Measurements from ENCODE around the gene FOXL3. TPM values are rescaled to one million over a fixed set of nuclear protein-coding genes. Genes with fewer than 3 reads are reported as not detected.

FOXL3 gene
- total and polyA plus RNA-seq, 8 donors: not detected

DNA sequence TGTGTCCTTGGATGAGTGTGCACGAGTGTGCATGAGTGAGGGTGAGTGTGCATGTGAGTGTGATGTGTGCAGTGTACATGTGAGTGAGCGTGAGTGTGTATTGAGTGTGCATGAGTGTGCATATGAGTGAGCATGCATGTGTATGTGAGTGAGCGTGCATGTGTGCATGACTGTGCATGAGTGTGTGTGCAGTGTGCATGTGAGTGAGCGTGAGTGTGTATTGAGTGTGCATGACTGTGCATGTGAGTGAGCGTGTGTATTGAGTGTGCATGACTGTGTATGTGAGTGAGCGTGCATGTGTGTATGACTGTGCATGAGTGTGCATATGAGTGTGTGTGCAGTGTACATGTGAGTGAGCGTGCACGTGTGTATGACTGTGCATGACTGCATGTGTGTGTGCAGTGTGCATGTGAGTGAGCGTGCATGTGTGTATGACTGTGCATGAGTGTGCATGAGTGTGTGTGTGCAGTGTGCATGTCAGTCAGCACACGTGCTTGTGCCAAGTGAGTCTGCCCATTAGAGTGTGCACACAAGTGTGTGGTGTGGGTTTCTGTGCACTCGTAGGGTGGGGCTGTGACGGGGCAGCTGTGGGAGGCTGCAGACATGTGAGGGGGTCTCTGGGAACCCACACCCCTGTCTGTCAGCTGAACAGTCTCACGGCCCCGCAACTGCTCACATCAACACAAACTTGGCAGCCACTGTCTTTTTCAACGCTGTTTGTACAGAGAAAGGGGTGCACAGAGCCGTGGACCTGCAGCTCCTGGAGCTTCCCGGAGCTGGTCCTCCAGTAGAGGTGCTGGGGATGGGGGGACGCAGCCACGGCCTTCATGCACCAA is 14.8 kb downstream of the FOXL3 start:
- Histone ChIP-seq H3K4me1 (no peaks in the 10 kb centered on the region), H3K4me3 (no peak overlapping the region), H3K27ac (no peak overlapping the region), H3K36me3 (no peaks in the 10 kb centered on the region), H3K9me3 (peaks cover 0 to 5% (median 2%) of the 10 kb centered on the region in 4 donors), H3K27me3 (peaks cover 0 to 4% (median 0%) of the 10 kb centered on the region in 3 donors)
- intact Hi-C loops (cut with DNase I; ENCODE audit: low total_unique reads): no loop called here
- DNase-seq: no peak
- 81 to 86% (median 82%) methylated on average over 17 to 19 of the region's 19 CpGs for WGBS, 5 donors
- TF ChIP-seq POLR2AphosphoS5 (IDR thresholded peaks at IDR 0.05) (no peak), POLR2A (IDR thresholded peaks at IDR 0.05) (no peak), EP300 (IDR thresholded peaks at IDR 0.05) (no peak)
- TF ChIP-seq, protein P1, sequence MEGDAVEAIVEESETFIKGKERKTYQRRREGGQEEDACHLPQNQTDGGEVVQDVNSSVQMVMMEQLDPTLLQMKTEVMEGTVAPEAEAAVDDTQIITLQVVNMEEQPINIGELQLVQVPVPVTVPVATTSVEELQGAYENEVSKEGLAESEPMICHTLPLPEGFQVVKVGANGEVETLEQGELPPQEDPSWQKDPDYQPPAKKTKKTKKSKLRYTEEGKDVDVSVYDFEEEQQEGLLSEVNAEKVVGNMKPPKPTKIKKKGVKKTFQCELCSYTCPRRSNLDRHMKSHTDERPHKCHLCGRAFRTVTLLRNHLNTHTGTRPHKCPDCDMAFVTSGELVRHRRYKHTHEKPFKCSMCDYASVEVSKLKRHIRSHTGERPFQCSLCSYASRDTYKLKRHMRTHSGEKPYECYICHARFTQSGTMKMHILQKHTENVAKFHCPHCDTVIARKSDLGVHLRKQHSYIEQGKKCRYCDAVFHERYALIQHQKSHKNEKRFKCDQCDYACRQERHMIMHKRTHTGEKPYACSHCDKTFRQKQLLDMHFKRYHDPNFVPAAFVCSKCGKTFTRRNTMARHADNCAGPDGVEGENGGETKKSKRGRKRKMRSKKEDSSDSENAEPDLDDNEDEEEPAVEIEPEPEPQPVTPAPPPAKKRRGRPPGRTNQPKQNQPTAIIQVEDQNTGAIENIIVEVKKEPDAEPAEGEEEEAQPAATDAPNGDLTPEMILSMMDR (IDR thresholded peaks at IDR 0.05): no peak

DNA sequence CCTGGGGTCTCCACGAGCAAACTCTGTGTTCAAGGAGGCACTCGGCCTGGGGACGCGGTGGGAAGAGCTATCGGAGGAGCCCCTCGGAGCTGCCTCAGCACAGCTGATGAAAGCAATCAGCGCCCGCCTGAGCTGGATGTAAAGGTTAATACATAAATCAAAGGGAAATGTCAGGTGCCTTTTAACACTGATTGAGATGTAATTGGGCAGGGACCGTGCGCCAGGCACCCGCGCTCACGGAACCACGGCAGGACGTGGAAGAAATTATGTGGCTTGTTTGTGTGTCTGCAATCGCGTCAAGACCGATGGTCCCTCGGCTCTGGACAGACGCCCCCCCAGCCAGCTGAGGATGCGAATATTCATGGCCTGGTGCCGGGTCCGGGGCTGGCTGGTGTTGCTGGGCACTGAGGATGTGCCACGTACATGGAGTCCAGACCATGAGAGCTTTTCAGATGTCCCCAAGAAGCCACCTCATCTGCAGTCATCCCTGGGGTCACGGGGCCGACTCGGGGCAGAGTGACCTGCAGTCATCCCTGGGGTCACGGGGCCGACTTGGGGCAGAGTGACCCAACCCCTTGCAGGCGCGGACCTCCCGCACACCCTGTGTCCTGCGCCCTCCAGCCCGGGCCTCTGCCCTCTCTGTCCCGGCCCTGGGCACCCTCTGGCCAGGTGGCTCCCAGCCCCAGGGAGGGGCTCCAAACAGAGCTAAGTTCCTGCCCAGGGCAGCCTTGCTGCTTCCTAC is 15.6 kb downstream of the FOXL3 start:
- Histone ChIP-seq H3K27ac (no peak overlapping the region), H3K27me3 (peaks cover 0 to 4% (median 0%) of the 10 kb centered on the region in 3 donors), H3K4me1 (no peaks in the 10 kb centered on the region), H3K36me3 (no peaks in the 10 kb centered on the region), H3K4me3 (no peak overlapping the region), H3K9me3 (peaks cover 0 to 5% (median 2%) of the 10 kb centered on the region in 4 donors)
- TF ChIP-seq POLR2AphosphoS5 (IDR thresholded peaks at IDR 0.05): no peak
- TF ChIP-seq POLR2A (IDR thresholded peaks at IDR 0.05): no peak
- TF ChIP-seq EP300 (IDR thresholded peaks at IDR 0.05): no peak
- TF ChIP-seq, protein P1 (IDR thresholded peaks at IDR 0.05): no peak
- no peak for DNase-seq
- 77 to 88% (median 84%) methylated on average over 26 to 35 of the region's 35 CpGs for WGBS, 5 donors
- intact Hi-C loops (cut with DNase I; ENCODE audit: low total_unique reads): no loop called here

DNA sequence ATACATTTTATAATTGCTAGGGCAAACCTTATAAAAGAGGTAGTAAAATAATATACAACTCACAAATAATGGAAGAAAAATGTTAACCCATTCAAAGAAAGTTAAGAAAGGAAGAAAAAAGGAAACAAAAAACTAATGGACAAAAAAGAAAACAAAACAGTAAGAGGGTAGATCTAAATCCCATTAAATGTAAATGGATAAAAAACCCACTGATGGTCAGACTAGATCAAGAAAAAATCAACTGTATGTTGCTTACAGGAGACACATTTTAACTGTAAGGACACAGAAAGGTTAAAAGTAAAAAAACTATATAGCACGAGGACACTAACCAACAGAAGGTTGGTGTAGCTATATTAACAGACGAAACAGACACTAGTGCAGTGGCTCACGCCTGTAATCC is 18.0 kb downstream of the FOXL3 start:
- TF ChIP-seq POLR2AphosphoS5 (IDR thresholded peaks at IDR 0.05): no peak
- TF ChIP-seq, protein P1 (IDR thresholded peaks at IDR 0.05): no peak
- no peak for TF ChIP-seq EP300 (IDR thresholded peaks at IDR 0.05)
- no peak for TF ChIP-seq POLR2A (IDR thresholded peaks at IDR 0.05)
- H3K36me3 ChIP-seq: no peaks in the 10 kb centered on the region
- WGBS, 5 donors: 59 to 89% (median 71%) methylated on average over 3 of the region's 3 CpGs
- no peak for DNase-seq
- no peaks in the 10 kb centered on the region for H3K4me1 ChIP-seq
- H3K4me3 ChIP-seq: no peak overlapping the region
- intact Hi-C loops (cut with DNase I; ENCODE audit: low total_unique reads): no loop called here
- no peak overlapping the region for H3K27ac ChIP-seq
- H3K9me3 ChIP-seq: peaks cover 0 to 5% (median 2%) of the 10 kb centered on the region in 4 donors
- H3K27me3 ChIP-seq: peaks cover 0 to 9% (median 0%) of the 10 kb centered on the region in 3 donors

DNA sequence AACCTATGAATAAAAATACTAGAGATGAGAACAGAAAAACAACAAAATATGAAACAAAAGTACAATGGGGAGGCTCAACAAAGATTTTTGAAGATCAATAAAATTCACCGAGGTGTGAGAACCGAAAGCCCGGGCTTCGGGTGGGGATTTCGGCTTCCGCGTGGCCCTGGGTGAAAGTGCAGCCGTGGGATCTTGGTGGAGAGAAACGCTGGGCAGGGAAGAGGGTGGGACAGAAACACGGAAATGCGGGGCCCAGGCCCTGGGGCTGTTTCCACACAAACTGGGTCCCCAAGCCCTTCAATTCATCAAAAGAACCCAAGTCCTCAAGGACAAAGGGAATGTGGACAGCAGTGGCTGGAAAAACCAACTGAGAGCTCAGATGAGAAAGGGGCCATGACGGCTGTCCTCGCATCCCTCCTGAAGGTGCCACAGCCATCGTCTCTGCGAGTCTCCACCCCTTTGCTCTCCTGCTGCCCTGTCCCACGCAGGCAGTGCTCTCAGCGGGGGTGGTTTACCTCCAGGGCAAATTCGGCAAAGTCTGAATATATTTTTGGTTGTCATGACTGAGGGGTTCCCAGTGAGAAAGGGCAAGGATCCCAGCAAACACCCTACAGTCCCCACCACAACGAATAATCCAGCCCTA is 19.7 kb downstream of the FOXL3 start:
- H3K36me3 ChIP-seq: no peaks in the 10 kb centered on the region
- no peaks in the 10 kb centered on the region for H3K4me1 ChIP-seq
- H3K9me3 ChIP-seq: peaks cover 0 to 5% (median 2%) of the 10 kb centered on the region in 4 donors
- TF ChIP-seq POLR2A (IDR thresholded peaks at IDR 0.05) (no peak), POLR2AphosphoS5 (IDR thresholded peaks at IDR 0.05) (no peak), EP300 (IDR thresholded peaks at IDR 0.05) (no peak)
- TF ChIP-seq, protein P1 (IDR thresholded peaks at IDR 0.05): no peak
- WGBS, 5 donors: 92 to 96% (median 93%) methylated on average over 19 of the region's 19 CpGs
- H3K4me3 ChIP-seq: no peak overlapping the region
- no peak for DNase-seq
- peaks cover 0 to 14% (median 0%) of the 10 kb centered on the region in 3 donors for H3K27me3 ChIP-seq
- intact Hi-C loops (cut with DNase I; ENCODE audit: low total_unique reads): no loop called here
- H3K27ac ChIP-seq: no peak overlapping the region
